ENCODE data around the gene SLC7A9. TPM values are rescaled to one million over a fixed set of nuclear protein-coding genes. Genes with fewer than 3 reads are reported as not detected.
"Not testable (repeated sequence)": the region's sequence is repeated elsewhere in the genome, so short reads cannot be mapped to it uniquely, and the experiment has no call there.

Gene SLC7A9
- total and polyA plus RNA-seq, 2 experiments from 2014 or later, result 0.19 TPM; not detected in 1

DNA sequence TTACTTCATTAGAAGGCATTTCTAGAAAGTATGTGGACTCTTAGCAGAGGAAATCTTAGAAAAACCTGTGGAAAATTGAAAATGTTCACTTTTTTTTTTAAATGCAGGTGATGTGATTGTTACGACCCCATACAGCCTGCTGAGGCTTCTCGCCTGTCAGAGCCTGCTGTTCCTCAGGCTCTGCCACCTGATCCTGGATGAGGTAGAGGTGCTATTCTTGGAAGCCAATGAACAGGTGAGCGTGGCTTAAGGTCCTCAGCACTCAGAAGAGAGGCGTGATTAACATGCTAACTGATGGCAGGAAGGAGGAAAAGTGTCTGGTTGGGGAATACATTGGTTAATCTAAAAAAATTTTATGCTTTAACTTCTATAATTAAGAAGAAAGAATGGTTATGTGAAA, 71.4 kb downstream of the SLC7A9 start:
- Mint-ChIP-seq H3K27me3 (ENCODE audit: insufficient read depth, low read depth, poor library complexity) (peaks cover 7% of the 10 kb centered on the region), H3K27ac (no peak overlapping the region), H3K4me3 (no peak overlapping the region), H3K4me1 (peaks cover 8% of the 10 kb centered on the region; the same call in 2 of the 3 replicates), H3K36me3 (ENCODE audit: low read depth) (no peaks in the 10 kb centered on the region), H3K9me3 (no peaks in the 10 kb centered on the region)
- no peaks in the 10 kb centered on the region for H4K20me1 ChIP-seq (replicated peaks; ENCODE audit: insufficient read depth)
- no peaks in the 10 kb centered on the region for H3K9me2 ChIP-seq (ENCODE audit: insufficient read depth)
- H3K36me3 ChIP-seq (ENCODE audit: insufficient read depth), result no peaks in the 10 kb centered on the region
- no peaks in the 10 kb centered on the region for H3K79me2 ChIP-seq (replicated peaks; ENCODE audit: insufficient read depth)
- no peak overlapping the region for H3K27ac ChIP-seq (ENCODE audit: low read depth)
- no peak for DNase-seq (ENCODE audit: low spot score)
- no peak for TF ChIP-seq CTCF (conservative IDR thresholded peaks at IDR 0.05; ENCODE audit: low read depth in 2 of 2)
- no peak for TF ChIP-seq REST (IDR thresholded peaks at IDR 0.05; ENCODE audit: unreplicated experiment)
- no peak for TF ChIP-seq NANOG (IDR thresholded peaks at IDR 0.05; ENCODE audit: borderline replicate concordance)
- no peak for TF ChIP-seq EZH2phosphoT487 (IDR thresholded peaks at IDR 0.05; ENCODE audit: unreplicated experiment)
- TF ChIP-seq EZH2 (IDR thresholded peaks at IDR 0.05; ENCODE audit: low read depth, unreplicated experiment), result no peak
- TF ChIP-seq STAT1 (IDR thresholded peaks at IDR 0.05; ENCODE audit: unreplicated experiment), result no peak
- no peak overlapping the region for H3K4me3 ChIP-seq
- no peaks in the 10 kb centered on the region for H3K4me1 ChIP-seq (ENCODE audit: insufficient read depth)
- no peaks in the 10 kb centered on the region for H3F3A ChIP-seq (replicated peaks; ENCODE audit: low read depth)
- no peaks in the 10 kb centered on the region for H3K27me3 ChIP-seq (ENCODE audit: insufficient read depth)
- no peak overlapping the region for H3K4me2 ChIP-seq
- no peak overlapping the region for H2AFZ ChIP-seq
- ATAC-seq, result no peak; the same call in 2 of the 3 replicates

- no peaks in the 10 kb centered on the region for H4K20me1 ChIP-seq (replicated peaks; ENCODE audit: insufficient read depth)
- Mint-ChIP-seq H3K27ac (no peak overlapping the region), H3K9me3 (no peaks in the 10 kb centered on the region), H3K4me3 (no peak overlapping the region), H3K4me1 (peaks cover 7% of the 10 kb centered on the region; the same call in 2 of the 3 replicates), H3K36me3 (ENCODE audit: low read depth) (no peaks in the 10 kb centered on the region; the same call in 2 of the 3 replicates), H3K27me3 (ENCODE audit: insufficient read depth, low read depth, poor library complexity) (peaks cover 1% of the 10 kb centered on the region)
- no peaks in the 10 kb centered on the region for H3K27me3 ChIP-seq (ENCODE audit: insufficient read depth)
- H3K36me3 ChIP-seq (ENCODE audit: insufficient read depth), result no peaks in the 10 kb centered on the region
- no peak overlapping the region for H2AFZ ChIP-seq
- H3K9me2 ChIP-seq (ENCODE audit: insufficient read depth), result no peaks in the 10 kb centered on the region
- no peak for TF ChIP-seq POLR2AphosphoS5 (IDR thresholded peaks at IDR 0.05; ENCODE audit: low read depth)
- no peak for TF ChIP-seq REST (IDR thresholded peaks at IDR 0.05; ENCODE audit: unreplicated experiment)
- TF ChIP-seq NANOG (IDR thresholded peaks at IDR 0.05; ENCODE audit: borderline replicate concordance), result no peak
- ATAC-seq, result no peak
- peaks cover 3% of the 10 kb centered on the region; the same call in 1 of the 2 replicates for H3K4me1 ChIP-seq (ENCODE audit: insufficient read depth)
- no peaks in the 10 kb centered on the region for H3F3A ChIP-seq (replicated peaks; ENCODE audit: low read depth)
- no peaks in the 10 kb centered on the region for H3K79me2 ChIP-seq (replicated peaks; ENCODE audit: insufficient read depth)
- no peak overlapping the region for H3K27ac ChIP-seq (ENCODE audit: low read depth)
- no peak overlapping the region for H3K4me2 ChIP-seq
- H3K4me3 ChIP-seq, result no peak overlapping the region
- DNase-seq (ENCODE audit: low spot score), result no peak
These were observed 80.1 kb downstream of the SLC7A9 start for GRCh38 chr19:32789429-32789828.

DNA sequence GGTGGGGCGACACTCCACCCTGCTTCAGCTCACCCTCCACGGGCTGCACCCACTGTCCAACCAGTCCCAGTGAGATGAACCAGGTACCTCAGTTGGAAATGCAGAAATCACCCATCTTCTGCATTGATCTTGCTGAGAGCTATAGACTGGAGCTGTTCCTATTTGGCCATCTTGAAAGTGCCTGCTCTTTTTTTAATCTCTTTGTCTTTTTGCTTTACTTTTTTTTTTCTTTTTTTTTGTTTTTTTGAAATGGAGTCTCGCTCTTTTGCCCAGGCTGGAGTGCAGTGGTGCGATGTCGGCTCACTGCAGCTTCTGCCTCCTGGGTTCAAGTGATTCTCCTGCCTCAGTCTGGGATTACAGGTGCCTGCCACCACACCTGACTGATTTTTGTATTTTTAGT, 81.7 kb downstream of the SLC7A9 start:
- H3K4me1 ChIP-seq (ENCODE audit: insufficient read depth); H3F3A ChIP-seq (replicated peaks; ENCODE audit: low read depth); H3K27ac ChIP-seq (ENCODE audit: low read depth); H3K79me2 ChIP-seq (replicated peaks; ENCODE audit: insufficient read depth); H3K4me1 Mint-ChIP-seq; DNase-seq (ENCODE audit: low spot score); H3K9me2 ChIP-seq (ENCODE audit: insufficient read depth); H3K27ac Mint-ChIP-seq; ATAC-seq; H3K36me3 ChIP-seq (ENCODE audit: insufficient read depth); H3K9me3 Mint-ChIP-seq; H3K4me3 ChIP-seq; H3K4me3 Mint-ChIP-seq; H4K20me1 ChIP-seq (replicated peaks; ENCODE audit: insufficient read depth); H3K27me3 ChIP-seq (ENCODE audit: insufficient read depth); H3K27me3 Mint-ChIP-seq (ENCODE audit: insufficient read depth, low read depth, poor library complexity); H3K4me2 ChIP-seq; H3K36me3 Mint-ChIP-seq (ENCODE audit: low read depth): not testable (repeated sequence)
- H2AFZ ChIP-seq, result peak overlapping the region; percentile 98

All from GM23338 (cell line).